Erythroblast (primary cell): ENCODE results near the gene DOCK1.

ENCODE experiments used
- DNase-seq, 2 experiments: peaks; one replicate each; lab custom pipeline; 2025; lab: John Stamatoyannopoulos, UW
- GATA1 ChIP-seq: IDR thresholded peaks from 2 replicates; pipeline ENCODE4 v1.6.1; 2011; ENCODE audit warnings: low read depth, mild to moderate bottlenecking, control low read depth, low read length, moderate library complexity
- POLR2A ChIP-seq: IDR thresholded peaks from 2 replicates; pipeline ENCODE4 v1.6.1; 2011; ENCODE audit warnings: mild to moderate bottlenecking, low read length

DOCK1 gene

DNA sequence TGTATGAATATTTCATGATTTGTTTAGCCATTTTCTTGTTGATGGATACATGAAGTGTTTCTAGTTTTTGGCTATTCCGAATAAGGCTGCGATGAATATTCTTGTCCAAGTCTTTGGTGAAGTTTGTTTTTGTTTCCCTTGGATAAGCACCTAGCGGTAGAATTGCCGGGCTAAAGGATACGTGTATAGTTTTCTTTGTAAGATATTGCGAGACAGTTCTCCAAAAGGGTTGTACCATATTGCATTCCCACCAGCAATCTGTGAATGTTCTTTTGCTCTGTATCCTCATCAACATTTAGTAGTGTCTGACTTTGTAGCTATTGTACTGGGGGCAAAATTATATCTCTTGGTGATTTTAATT, 142.6 kb downstream of the DOCK1 start:
- no peak for TF ChIP-seq GATA1
- TF ChIP-seq POLR2A: no peak
- no peak for DNase-seq

DNA sequence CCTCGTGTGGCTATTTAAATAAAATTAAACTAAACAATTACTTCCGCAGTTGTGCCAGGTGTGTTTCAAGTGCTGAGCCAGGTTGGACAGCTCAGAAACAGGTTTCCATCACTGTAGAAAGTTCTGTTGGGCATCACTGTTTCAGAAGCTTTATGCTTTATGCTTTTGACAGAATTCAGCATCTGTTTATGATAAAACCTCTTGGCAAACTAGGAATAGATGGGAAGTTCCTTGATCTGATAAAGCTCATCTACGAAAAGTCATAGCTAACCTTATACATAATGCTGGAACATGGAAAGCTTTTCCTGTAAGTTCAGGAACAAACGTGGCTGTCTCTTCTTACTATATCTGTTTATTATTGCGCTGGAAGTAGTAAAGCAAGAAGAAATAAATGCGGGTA, 143.4 kb downstream of the DOCK1 start:
- no peak for TF ChIP-seq POLR2A
- TF ChIP-seq GATA1: no peak
- no peak for DNase-seq

DNA sequence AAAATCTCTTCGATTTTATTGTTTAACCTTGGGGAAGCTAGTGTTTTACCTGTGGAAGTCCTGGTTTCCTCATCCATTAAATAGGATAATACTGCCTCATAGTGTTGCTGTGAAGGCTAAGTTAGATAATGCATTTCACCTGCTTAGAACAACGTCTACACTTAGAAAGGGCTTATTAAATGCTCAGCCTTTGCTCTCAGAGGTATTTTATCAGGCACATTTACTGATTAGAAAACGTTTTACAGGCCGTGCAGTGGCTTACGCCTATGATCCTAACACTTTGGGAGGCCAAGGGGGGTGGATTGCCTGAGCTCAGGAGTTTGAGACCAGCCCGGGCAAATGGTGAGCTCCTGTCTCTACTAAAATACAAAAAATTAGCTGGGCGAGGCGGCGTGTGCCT, 146.8 kb downstream of the DOCK1 start:
- no peak for DNase-seq
- TF ChIP-seq POLR2A (no peak), GATA1 (no peak)

DNA sequence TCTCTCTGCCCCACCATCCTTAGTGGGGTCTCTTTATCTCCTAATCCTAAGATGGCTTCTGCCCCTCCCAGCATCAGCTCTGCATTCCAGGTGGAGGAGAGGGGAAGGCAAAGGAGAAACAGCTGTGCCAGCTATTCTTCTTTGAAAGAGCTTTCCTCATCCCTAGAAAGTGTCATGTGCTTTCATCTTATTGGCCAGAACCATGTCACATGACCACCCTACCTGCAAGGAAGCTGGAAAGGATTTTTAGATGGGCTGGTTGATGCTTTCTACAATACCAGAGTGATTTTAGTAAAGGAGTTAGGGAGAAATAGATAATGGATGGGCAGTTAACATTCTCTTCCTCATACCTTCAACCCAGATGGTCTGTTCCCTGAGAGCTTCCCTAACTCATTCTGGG, 150.0 kb downstream of the DOCK1 start:
- TF ChIP-seq POLR2A (no peak), GATA1 (no peak)
- no peak for DNase-seq

DNA sequence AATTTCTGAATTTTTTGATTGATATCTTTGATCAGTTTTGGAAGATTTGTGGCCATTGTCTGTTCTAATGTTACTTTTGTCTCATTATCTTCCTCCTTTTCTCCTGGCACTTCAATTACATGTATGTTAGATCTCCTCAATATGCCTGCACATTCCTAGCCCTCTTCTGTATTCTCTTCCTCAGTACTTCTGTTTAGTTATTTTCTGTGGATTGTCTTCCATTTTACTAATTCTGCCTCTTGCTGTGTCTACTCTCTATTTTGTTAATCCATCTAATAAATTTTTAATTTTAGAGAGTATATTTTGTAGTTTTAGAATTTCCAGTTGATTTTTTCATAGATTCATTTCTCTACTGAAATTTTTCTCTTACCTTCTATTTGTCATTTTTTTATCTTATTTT, 154.1 kb downstream of the DOCK1 start:
- TF ChIP-seq GATA1 (no peak), POLR2A (no peak)
- no peak for DNase-seq

DNA sequence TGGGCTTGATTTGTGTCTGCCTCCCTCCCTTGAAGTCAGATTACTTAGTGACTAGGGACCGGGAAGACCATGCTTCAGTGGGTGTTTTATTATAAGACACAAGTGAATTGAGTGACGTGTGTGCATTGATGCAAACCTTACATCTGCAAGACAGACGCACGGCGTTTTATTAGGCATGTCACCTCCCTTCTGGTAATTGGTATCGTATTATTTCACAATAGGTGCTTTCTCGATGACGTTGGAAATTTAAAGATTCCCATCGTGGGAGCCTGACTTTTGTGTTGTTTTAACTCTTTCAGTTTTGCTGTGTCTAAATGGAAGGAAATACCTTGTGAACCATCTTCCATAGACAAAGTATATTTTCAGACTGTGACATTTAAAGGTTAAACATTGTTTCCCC, 158.5 kb downstream of the DOCK1 start:
- TF ChIP-seq POLR2A (no peak), GATA1 (no peak)

DNA sequence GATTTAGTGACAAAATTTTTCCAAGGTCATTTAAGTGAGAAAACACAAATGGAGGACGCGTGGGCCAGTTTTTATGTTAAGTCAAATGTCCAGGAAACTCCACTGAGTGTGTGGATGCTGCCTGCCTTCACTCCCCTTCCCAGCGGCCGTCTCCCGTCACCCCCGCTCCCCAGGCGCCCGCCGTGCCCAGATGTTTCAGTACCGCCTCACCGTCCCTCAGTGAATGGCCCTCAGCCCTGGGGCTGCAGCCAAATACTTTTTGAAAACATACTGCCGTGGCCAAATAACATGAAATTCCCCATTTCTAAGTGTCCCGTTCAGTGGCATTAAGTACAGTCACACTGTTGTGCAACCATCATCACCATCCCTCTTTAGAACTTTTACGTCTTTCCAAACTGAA, 159.2 kb downstream of the DOCK1 start:
- TF ChIP-seq GATA1 (no peak), POLR2A (no peak)
- DNase-seq: no peak

More for the DNA sequence above, 158.5 kb downstream of the DOCK1 start:
- DNase-seq: no peak

DNA sequence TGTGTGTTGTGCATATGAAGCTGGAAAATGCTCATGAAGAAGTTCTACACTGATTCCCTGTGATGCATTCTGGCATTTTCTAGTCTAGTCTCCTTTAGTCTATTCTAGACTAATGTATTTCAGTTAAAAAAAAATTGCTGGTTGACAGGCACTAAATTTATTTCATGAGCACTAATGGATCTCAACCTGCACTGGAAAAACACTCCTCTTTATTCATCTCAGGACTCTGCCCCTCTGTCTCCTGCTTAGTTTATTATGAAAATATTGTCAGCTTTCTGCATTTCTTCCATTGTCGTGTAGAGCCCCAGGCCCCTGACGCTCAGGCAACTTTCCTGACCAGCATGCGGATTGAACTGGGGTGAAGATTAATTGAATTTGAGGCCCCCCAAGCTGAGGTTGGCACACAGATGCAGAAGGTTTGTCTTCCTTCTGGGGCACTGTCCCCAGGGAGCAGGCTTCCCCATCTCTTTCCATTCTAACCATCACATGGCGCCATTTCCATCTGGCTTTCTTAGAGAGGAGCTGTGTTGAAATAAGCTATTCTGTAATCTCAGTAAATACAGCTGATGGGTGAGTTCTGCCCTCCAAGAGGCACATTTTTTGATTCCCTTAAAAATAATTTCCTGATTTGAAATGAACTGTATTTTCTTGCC, 162.4 kb downstream of the DOCK1 start:
- no peak for TF ChIP-seq GATA1
- TF ChIP-seq POLR2A: no peak
- DNase-seq: no peak

DNA sequence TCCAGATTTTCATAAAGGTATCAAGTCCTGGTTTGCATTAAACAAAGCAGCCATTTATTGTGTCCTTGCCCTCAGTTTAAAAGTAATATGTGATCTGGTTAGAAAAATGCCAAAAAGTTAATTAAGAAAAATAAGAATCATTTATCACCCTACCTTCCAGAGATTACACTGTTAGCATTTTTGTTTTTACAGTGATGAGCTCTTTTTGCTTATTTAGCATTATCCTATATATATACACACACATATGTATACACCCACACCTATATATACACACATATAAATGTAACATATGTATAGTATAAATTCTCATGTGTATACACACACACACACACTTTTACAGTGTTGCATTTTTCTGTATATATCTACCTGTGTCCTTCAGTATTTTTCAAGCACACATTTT, 163.3 kb downstream of the DOCK1 start:
- DNase-seq: no peak
- TF ChIP-seq POLR2A (no peak), GATA1 (no peak)

DNA sequence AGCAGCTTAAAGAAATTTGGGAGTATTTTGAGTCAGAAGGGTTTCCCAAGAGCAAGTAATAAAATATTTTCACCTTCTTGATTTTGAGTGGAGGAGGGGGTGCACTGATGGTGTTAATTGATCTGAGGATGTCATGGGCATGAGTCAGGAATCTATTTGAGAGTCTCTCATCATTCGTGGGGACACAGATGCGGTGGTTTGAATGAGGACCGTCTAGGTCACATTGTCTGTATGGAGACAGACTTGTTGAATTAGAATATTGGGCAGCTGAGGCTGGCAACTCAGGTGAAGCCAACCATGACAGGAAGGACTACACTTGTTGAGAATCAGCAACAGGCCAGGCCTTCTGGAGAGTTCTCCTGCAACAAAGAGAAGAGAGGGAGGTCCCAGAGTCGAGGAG, 164.2 kb downstream of the DOCK1 start:
- TF ChIP-seq POLR2A (no peak), GATA1 (no peak)
- no peak for DNase-seq

DNA sequence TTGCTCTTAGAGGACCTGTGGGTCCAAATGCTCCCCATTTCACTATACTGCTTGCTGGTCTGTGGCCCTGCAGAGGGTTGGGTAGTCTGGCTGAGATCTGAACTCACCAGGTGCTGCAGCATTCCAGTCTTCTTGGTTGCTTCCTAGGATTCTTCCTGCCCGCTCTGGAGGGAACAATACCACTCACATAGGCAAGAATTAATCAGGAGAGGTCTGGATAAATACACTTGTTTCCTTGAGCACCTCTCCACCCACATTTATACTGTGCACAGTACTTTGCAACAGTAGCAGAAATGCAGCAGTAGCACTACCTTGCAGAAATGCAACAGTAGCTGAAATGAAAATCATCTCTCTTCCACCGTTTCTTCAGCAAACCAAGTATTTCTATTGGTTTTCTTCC, 165.9 kb downstream of the DOCK1 start:
- TF ChIP-seq POLR2A: no peak
- no peak for TF ChIP-seq GATA1
- DNase-seq: no peak

DNA sequence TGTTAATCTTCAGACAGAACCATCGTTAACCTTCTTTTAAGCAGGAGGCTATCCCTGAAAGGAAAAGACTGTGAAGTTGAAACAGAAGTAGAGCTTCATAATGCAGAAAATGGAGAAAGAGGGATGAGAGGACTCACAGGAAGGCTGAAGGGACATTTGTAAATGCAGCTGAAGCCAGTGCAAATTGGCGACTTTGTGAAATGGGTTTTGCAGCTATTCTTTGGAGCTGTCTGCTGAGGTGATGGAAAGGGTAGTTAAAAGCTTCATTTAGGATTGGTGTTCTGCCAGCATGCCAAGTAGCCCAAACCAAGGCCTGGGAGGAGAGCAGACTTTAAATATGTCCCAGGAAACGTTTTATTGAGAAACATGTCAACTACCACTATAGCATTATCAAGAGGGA, 168.4 kb downstream of the DOCK1 start:
- DNase-seq: no peak
- no peak for TF ChIP-seq POLR2A
- TF ChIP-seq GATA1: no peak

DNA sequence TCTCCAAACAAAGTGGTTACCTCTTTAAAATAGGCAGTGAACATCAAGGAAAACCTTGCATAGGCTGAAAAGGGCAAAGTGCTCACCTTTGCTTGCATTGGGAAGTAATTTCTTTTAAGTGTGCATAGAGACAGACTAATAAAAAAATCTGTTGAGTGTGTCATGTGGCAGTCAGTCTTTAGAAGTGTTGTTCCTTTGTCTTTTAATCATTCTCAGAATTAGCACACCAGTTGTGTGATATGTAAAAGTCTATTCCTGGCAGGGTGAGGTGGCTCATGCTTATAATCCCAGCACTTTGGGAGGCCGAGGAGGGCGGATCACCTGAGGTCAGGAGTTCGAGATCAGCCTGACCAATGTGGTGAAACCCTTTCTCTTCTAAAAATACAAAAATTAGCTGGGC, 174.2 kb downstream of the DOCK1 start:
- TF ChIP-seq POLR2A (no peak), GATA1 (no peak)
- no peak for DNase-seq

DNA sequence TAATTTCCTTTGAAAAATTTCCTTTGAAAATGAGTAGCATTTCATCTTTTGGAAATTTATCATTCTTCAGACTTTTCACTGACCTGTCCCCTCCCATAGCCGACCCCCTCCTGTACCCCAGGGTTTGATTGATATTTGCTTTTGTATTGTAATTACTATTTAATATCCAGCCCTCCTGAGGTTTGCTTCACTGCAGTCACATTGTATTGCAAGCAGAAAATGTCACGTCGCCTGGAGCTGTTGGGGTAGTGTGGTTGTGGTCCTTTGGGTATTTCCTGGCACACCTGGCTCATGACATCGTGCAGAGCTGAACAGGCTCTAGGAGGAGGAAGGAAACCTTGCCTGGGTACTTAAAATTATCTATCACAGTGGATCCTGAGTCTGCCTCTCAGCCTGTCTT, 175.1 kb downstream of the DOCK1 start:
- no peak for DNase-seq
- TF ChIP-seq POLR2A (no peak), GATA1 (no peak)

DNA sequence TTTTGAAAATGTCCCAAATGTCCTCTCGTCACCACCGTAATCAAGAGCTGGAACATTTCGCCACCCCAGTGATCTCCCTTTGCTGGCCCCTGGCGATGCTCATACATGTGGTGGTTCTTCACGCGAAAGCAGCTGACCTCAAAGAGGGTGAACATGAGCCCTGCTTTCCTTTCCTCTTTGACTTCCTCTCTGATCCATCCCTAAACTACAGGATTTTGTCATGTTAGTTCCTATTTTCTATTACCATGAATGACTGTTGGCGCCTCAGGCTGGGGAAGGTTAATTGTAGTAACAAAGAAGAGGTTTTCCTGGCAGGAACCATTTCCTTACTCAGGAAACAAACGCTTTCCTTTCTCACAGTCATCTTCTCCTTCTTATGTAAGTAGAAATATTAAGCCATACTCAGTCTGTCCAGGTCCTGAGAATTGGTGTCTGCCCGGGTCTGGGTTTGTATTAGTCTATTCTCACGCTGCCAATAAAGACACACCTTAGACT, 176.7 kb downstream of the DOCK1 start:
- no peak for TF ChIP-seq POLR2A
- no peak for TF ChIP-seq GATA1
- DNase-seq: no peak
